GM12864 (cell line): ENCODE results near the gene LRP2BP.

Experiments used
- DNase-seq: peaks from one replicate; pipeline ENCODE4 v3.0.0-alpha.2; 2011; ENCODE audit warnings: low read depth
- H3K4me3 ChIP-seq: 2 replicates; pipeline ENCODE4 v1.5.1; 2011; ENCODE audit warnings: mild to moderate bottlenecking, low read depth, low read length, control low read depth
- CTCF ChIP-seq: IDR thresholded peaks from 2 replicates; pipeline ENCODE4 v1.5.1; 2011; ENCODE audit warnings: low read depth, mild to moderate bottlenecking, moderate library complexity, low read length, control low read depth, inconsistent platforms; ENCODE audit errors: missing control alignments

Gene LRP2BP

GRCh38 chr4:185396724-185397385, 1.1 kb upstream of the LRP2BP start, which contains the start of gene ANKRD37:
Gene ANKRD37, plus strand, starts transcription at chr4:185396841. Its CDS starts 83 bp downstream, at chr4:185396924.
- no peak for TF ChIP-seq CTCF
- DNase-seq = no peak
- H3K4me3 ChIP-seq = peak within 1 kb of the TSS; percentile 73

- peak; percentile 90 for DNase-seq
- TF ChIP-seq CTCF = no peak
- peak overlapping the region; percentile 73 for H3K4me3 ChIP-seq
Observed at GRCh38 chr4:185395956-185396723, 416 bp upstream of the LRP2BP start.

- TF ChIP-seq CTCF = no peak
- H3K4me3 ChIP-seq = peak overlapping the region; percentile 73
- no peak for DNase-seq
Observed at GRCh38 chr4:185394568-185395237, 1.0 kb downstream of the LRP2BP start.

GRCh38 chr4:185392156-185392555, 3.6 kb downstream of the LRP2BP start:
- DNase-seq = no peak
- no peak for TF ChIP-seq CTCF
- no peak overlapping the region for H3K4me3 ChIP-seq

GRCh38 chr4:185390941-185391340, 4.8 kb downstream of the LRP2BP start:
- no peak for DNase-seq
- no peak overlapping the region for H3K4me3 ChIP-seq
- no peak for TF ChIP-seq CTCF

- no peak for DNase-seq
- TF ChIP-seq CTCF = no peak
- H3K4me3 ChIP-seq = no peak overlapping the region
Observed at GRCh38 chr4:185387957-185388356, 7.8 kb downstream of the LRP2BP start.
